Suprapubic skin (tissue), 4 donors: ENCODE data around the gene INF2.

Experiments
- CTCF ChIP-seq, 2 donors: fragments of 200-600 bp in 1 of 2; fragments of 450-650 bp in 1 of 2; sonication (generic) in 1 of 2; IDR thresholded peaks; one replicate each; pipeline ENCODE4 v1.5.1; 2016 to 2019; ENCODE audit warnings: antibody characterized with exemption in 2 of 2, mild to moderate bottlenecking in 1 of 2, moderate library complexity in 1 of 2
- POLR2A ChIP-seq, 2 donors: fragments of 450-650 bp; IDR thresholded peaks; one replicate each; pipeline ENCODE4 v1.6.1; 2017; ENCODE audit warnings: antibody characterized with exemption in 2 of 2, mild to moderate bottlenecking in 2 of 2, moderate library complexity in 2 of 2
- POLR2AphosphoS5 ChIP-seq, 3 donors: sonication (generic); formaldehyde crosslinking; IDR thresholded peaks; one replicate each; pipeline ENCODE4 v1.6.1; 2017; ENCODE audit warnings: antibody characterized with exemption in 3 of 3

- no peak for TF ChIP-seq CTCF (IDR thresholded peaks at IDR 0.05)
- TF ChIP-seq POLR2AphosphoS5 (IDR thresholded peaks at IDR 0.05): no peak
- no peak for TF ChIP-seq POLR2A (IDR thresholded peaks at IDR 0.05)
Measured at GRCh38 chr14:104714066-104714465, 24.6 kb downstream of the INF2 start.
